HCT116 (cell line): ENCODE results near the gene SCNN1B. TPM values are rescaled to one million over a fixed set of nuclear protein-coding genes. Genes with fewer than 3 reads are reported as not detected.

ENCODE experiments used
- ATAC-seq: fragments of 200-7000 bp; cut with Tn5 transposase; 2 replicates; pipeline ENCODE4 v1.9.1; 2020; ENCODE audit warnings: mild to moderate bottlenecking, moderate library complexity
- BruUV-seq: library from RNA; stranded (reverse); fragments of 400-500 nt; replicated peaks from 2 replicates; lab custom pipeline; 2021; lab: Mats Ljungman, UMichigan
- CTCF ChIA-PET: fragments of 300-600 bp; sonication (Branson Sonifier 250); formaldehyde crosslinking; loops from one replicate; lab custom pipeline; 2021; ENCODE audit warnings: antibody characterized with exemption; lab: Charles Lee
- POLR2A ChIA-PET: fragments of 300-600, 350-600 bp; sonication (Branson Sonifier 250); formaldehyde crosslinking; loops from one replicate; lab custom pipeline; 2021; ENCODE audit warnings: antibody characterized with exemption; lab: Charles Lee
- RAD21 ChIA-PET, 2 experiments: fragments of 300-600 bp; sonication (Branson Sonifier 250); formaldehyde crosslinking; loops; one replicate each; lab custom pipeline; 2023; ENCODE audit warnings: low total read pairs in 2 of 2; ENCODE audit not compliant: uncharacterized antibody in 2 of 2, unreplicated experiment in 2 of 2, low non-redundant PET in 1 of 2; lab: Charles Lee
- DNase-seq: peaks from one replicate; pipeline ENCODE4 v3.0.0-alpha.2; 2010; ENCODE audit warnings: low read depth, low spot score
- H2AFZ ChIP-seq: fragments of 200-600 bp; shearing (Covaris generic), sonication (generic); 2 replicates; pipeline ENCODE4 v1.6.1; 2017; ENCODE audit warnings: low read depth, mixed run types, mixed read lengths, antibody characterized with exemption, low read length; ENCODE audit not compliant: poor library complexity, severe bottlenecking
- H3K27ac ChIP-seq: 2 replicates; pipeline ENCODE4 v1.5.1; 2012; ENCODE audit warnings: low read depth, low read length
- H3K27me3 ChIP-seq: fragments of 200-600 bp; sonication (generic); 2 replicates; pipeline ENCODE4 v1.6.1; 2016; ENCODE audit warnings: mixed run types, low read length, mixed read lengths; ENCODE audit not compliant: insufficient read depth
- H3K36me3 ChIP-seq, 2 experiments: fragments of 200-500 bp in 1 of 2; fragments of 200-600 bp in 1 of 2; sonication (Bioruptor generic) in 1 of 2; sonication (generic) in 1 of 2; 2 replicates each; pipeline versions ENCODE4 v1.5.1 to v1.6.1; 2014 to 2016; ENCODE audit warnings: low read length in 2 of 2, inconsistent platforms in 1 of 2, mixed read lengths in 1 of 2, mixed run types in 1 of 2; ENCODE audit not compliant: insufficient read depth in 2 of 2, control insufficient read depth in 1 of 2
- H3K4me1 ChIP-seq, 2 experiments: fragments of 200-600 bp in 1 of 2; sonication (generic) in 1 of 2; 2 replicates each; pipeline versions ENCODE4 v1.5.1 to v1.6.1; 2012 to 2017; ENCODE audit warnings: low read length in 2 of 2, inconsistent platforms in 1 of 2, mild to moderate bottlenecking in 1 of 2, mixed read lengths in 1 of 2, mixed run types in 1 of 2, moderate library complexity in 1 of 2; ENCODE audit not compliant: insufficient read depth in 2 of 2, control insufficient read depth in 1 of 2
- H3K4me2 ChIP-seq: fragments of 200-600 bp; sonication (generic); 2 replicates; pipeline ENCODE4 v1.6.1; 2017; ENCODE audit warnings: mixed run types, low read length, mixed read lengths
- H3K4me3 ChIP-seq, 2 experiments: fragments of 200-600 bp in 1 of 2; sonication (generic) in 1 of 2; replicated peaks in 1 of 2; 2 replicates each; pipeline ENCODE4 v1.5.1; 2011 to 2016; ENCODE audit warnings: low read length in 2 of 2, control low read depth in 1 of 2, low read depth in 1 of 2, mild to moderate bottlenecking in 1 of 2, mixed read lengths in 1 of 2, mixed run types in 1 of 2
- H3K79me2 ChIP-seq: fragments of 200-600 bp; sonication (generic); 2 replicates; pipeline ENCODE4 v1.6.1; 2017; ENCODE audit warnings: mild to moderate bottlenecking, mixed run types, low read length, moderate library complexity, mixed read lengths; ENCODE audit not compliant: insufficient read depth
- H3K9ac ChIP-seq: fragments of 200-600 bp; sonication (generic); 2 replicates; pipeline ENCODE4 v1.6.1; 2016; ENCODE audit warnings: low read length, mixed read lengths
- H3K9me2 ChIP-seq: fragments of 200-600 bp; sonication (generic), shearing (Covaris generic); 2 replicates; pipeline ENCODE4 v1.6.1; 2017; ENCODE audit warnings: mixed run types, mild to moderate bottlenecking, moderate library complexity; ENCODE audit not compliant: insufficient read depth
- H3K9me3 ChIP-seq, 2 experiments: fragments of 200-500 bp in 1 of 2; fragments of 200-600 bp in 1 of 2; sonication (Bioruptor generic) in 1 of 2; sonication (generic) in 1 of 2; 2 replicates each; pipeline ENCODE4 v1.6.1; 2014 to 2017; ENCODE audit warnings: low read length in 2 of 2, mixed read lengths in 2 of 2, inconsistent platforms in 1 of 2, low read depth in 1 of 2, mild to moderate bottlenecking in 1 of 2, mixed run types in 1 of 2, moderate library complexity in 1 of 2; ENCODE audit not compliant: control insufficient read depth in 1 of 2, insufficient read depth in 1 of 2
- H4K20me1 ChIP-seq: fragments of 200-600 bp; sonication (generic), shearing (Covaris generic); 2 replicates; pipeline ENCODE4 v1.6.1; 2017; ENCODE audit warnings: mixed run types, mild to moderate bottlenecking, moderate library complexity; ENCODE audit not compliant: insufficient read depth
- CBX3 ChIP-seq: IDR thresholded peaks from 2 replicates; pipeline ENCODE4 v1.6.1; 2012; ENCODE audit warnings: low read depth
- FOSL1 ChIP-seq: IDR thresholded peaks from 2 replicates; pipeline ENCODE4 v1.6.1; 2012; ENCODE audit warnings: low read depth
- JUND ChIP-seq: IDR thresholded peaks from 2 replicates; pipeline ENCODE4 v1.6.1; 2012
- POLR2A ChIP-seq: IDR thresholded peaks from 2 replicates; pipeline ENCODE4 v1.7.0; 2011; ENCODE audit warnings: borderline replicate concordance; ENCODE audit not compliant: insufficient read depth, insufficient read length; ENCODE audit errors: extremely low read depth
- SP1 ChIP-seq: IDR thresholded peaks from 2 replicates; pipeline ENCODE4 v1.6.1; 2012; ENCODE audit warnings: low read depth
- ZFX ChIP-seq: fragments of 450-650 bp; IDR thresholded peaks from 2 replicates; pipeline ENCODE4 v1.6.1; 2017
- ZNF274 ChIP-seq: fragments of 200-500 bp; sonication (Bioruptor generic); IDR thresholded peaks from 2 replicates; pipeline ENCODE4 v1.6.1; 2014; ENCODE audit warnings: mild to moderate bottlenecking, low read depth, low read length, inconsistent platforms
- intact Hi-C: fragments of 100-400 bp; cut with micrococcal nuclease; formaldehyde crosslinking; loops from 2 replicates; pipeline ENCODE4 v1.10.0; 2022
- total RNA-seq: library from RNA; stranded (reverse); gene quantifications from one replicate; pipeline ENCODE4 v1.2.1, GENCODE V29; 2021; ENCODE audit not compliant: unreplicated experiment

The SCNN1B gene
- total RNA-seq, 1 experiment from 2014 or later, result 0.37 TPM

DNA sequence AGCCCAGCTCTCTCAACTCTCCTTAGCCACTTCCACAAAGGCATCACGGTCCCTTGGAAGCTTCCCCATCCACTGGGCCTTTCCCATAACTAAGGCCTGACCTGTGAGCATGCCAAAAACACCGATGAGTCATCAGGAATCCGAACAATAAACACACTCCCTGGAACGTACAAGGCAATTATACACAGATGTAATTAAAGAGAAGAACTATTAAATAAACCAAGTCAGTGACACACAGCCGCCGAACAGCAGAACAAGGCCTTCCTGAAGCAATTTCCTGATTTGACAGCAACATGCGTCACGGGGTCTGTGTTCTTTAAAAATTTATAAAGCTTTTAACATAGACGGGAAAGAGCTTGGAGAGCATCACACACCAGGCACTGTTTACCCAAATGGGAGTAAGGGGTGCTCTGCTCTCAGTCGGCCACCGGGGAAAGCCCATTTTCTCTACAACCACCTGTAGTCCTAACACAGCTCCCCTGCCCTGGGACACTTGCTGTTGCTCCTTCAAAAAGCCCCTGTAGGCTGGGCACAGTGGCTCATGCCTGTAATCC, 121.5 kb downstream of the SCNN1B start:
- no TSS peak for BruUV-seq
- TF ChIP-seq ZFX (no peak), JUND (peak; percentile 83), FOSL1 (peak; percentile 80), POLR2A (no peak)

GRCh38 chr16:23424292-23424958, 122.3 kb downstream of the SCNN1B start:
- no peak overlapping the region for H3K4me3 ChIP-seq
- no peaks in the 10 kb centered on the region for H3K79me2 ChIP-seq
- intact Hi-C loops, result no loop called here
- no peaks in the 10 kb centered on the region for H3K27me3 ChIP-seq
- no peak for TF ChIP-seq CBX3
- TF ChIP-seq FOSL1, result no peak
- no peak for TF ChIP-seq SP1
- no peak for TF ChIP-seq ZNF274
- TF ChIP-seq, all 23 proteins: peak for 0
- no peaks in the 10 kb centered on the region for H3K9me2 ChIP-seq
- peak overlapping the region; percentile 62 for H3K27ac ChIP-seq
- 0 out of 4 replicates have a peak, but pooled peaks cover 0 to 2% of the 10 kb centered on the region in 2 experiments for H3K36me3 ChIP-seq
- no peaks in the 10 kb centered on the region for H4K20me1 ChIP-seq
- BruUV-seq, result no TSS peak
- ChIA-PET POLR2A (interaction anchor here (0.6 kb wide), 1 partner anchor 128 kb away, joined by 3 read pairs; no protein-coding TSS in a partner anchor), RAD21 (no interaction called here), CTCF (interaction anchor here (0.7 to 2.3 kb wide), 4 partner anchors 9 to 96 kb away, joined by 3 to 20 read pairs (median 9); no protein-coding TSS in a partner anchor)
- no peaks in the 10 kb centered on the region for H3K9me3 ChIP-seq
- H3K4me2 ChIP-seq, result peak overlapping the region; percentile 0; the same call in 1 of the 2 replicates
- DNase-seq (no peak), ATAC-seq (no peak)
- H3K4me1 ChIP-seq, result peaks cover 20 to 26% of the 10 kb centered on the region in 2 experiments
- H3K9ac ChIP-seq, result no peak overlapping the region
- H2AFZ ChIP-seq, result no peak overlapping the region

More for the DNA sequence above, 121.5 kb downstream of the SCNN1B start:
- Histone ChIP-seq H3K4me2 (peak overlapping the region; percentile 44), H3K9me2 (no peaks in the 10 kb centered on the region), H3K4me3 (no peak overlapping the region), H3K27me3 (no peaks in the 10 kb centered on the region), H4K20me1 (no peaks in the 10 kb centered on the region), H3K9ac (no peak overlapping the region), H3K27ac (peak overlapping the region; percentile 62), H3K9me3 (no peaks in the 10 kb centered on the region), H3K79me2 (no peaks in the 10 kb centered on the region), H3K4me1 (peaks cover 20 to 26% of the 10 kb centered on the region in 2 experiments), H3K36me3 (peaks cover 0 to 2% of the 10 kb centered on the region in 2 experiments; a peak in 1 of 4 replicates), H2AFZ (no peak overlapping the region)
- ChIA-PET CTCF (interaction anchor here (0.7 to 1.4 kb wide), 2 partner anchors 12 to 96 kb away, joined by 3 to 20 read pairs; no protein-coding TSS in a partner anchor), RAD21 (no interaction called here), POLR2A (interaction anchor here (0.6 kb wide), 1 partner anchor 127 kb away, joined by 3 read pairs; no protein-coding TSS in a partner anchor)
- DNase-seq (peak; percentile 76), ATAC-seq (peak; percentile 93)
- intact Hi-C loops, result no loop called here
